HEK293 (cell line): ENCODE results near the gene TMEM128.

Experiments
- REPIN1 ChIP-seq: fragments of 450-650 bp; formaldehyde crosslinking; IDR thresholded peaks from 2 replicates; pipeline ENCODE4 v1.5.1; 2017; ENCODE audit warnings: missing biosample characterization, missing genetic modification characterization, low read depth
- WT1 ChIP-seq: fragments of 450-650 bp; formaldehyde crosslinking; IDR thresholded peaks from 2 replicates; pipeline ENCODE4 v1.5.1; 2016; ENCODE audit warnings: missing biosample characterization, missing genetic modification characterization
- ZFP69B ChIP-seq: fragments of 450-650 bp; formaldehyde crosslinking; IDR thresholded peaks from 2 replicates; pipeline ENCODE4 v1.5.1; 2016; ENCODE audit warnings: missing biosample characterization, missing genetic modification characterization
- ZNF24 ChIP-seq: fragments of 450-650 bp; formaldehyde crosslinking; IDR thresholded peaks from 2 replicates; pipeline ENCODE4 v1.5.1; 2016; ENCODE audit warnings: missing biosample characterization, missing genetic modification characterization
- ZNF423 ChIP-seq: fragments of 450-650 bp; formaldehyde crosslinking; IDR thresholded peaks from 2 replicates; pipeline ENCODE4 v1.5.1; 2016; ENCODE audit warnings: missing biosample characterization, missing genetic modification characterization
- ZNF660 ChIP-seq: fragments of 450-650 bp; IDR thresholded peaks from 2 replicates; pipeline ENCODE4 v1.5.1; 2018; ENCODE audit warnings: missing biosample characterization, mild to moderate bottlenecking, missing genetic modification characterization
- TF ChIP-seq, protein P1 (sequence below): fragments of 450-650 bp; formaldehyde crosslinking; IDR thresholded peaks from 2 replicates; pipeline ENCODE4 v1.5.1; 2016; ENCODE audit warnings: missing biosample characterization, missing genetic modification characterization
- TF ChIP-seq, protein P2 (sequence below): fragments of 450-650 bp; formaldehyde crosslinking; IDR thresholded peaks from 2 replicates; pipeline ENCODE4 v1.5.1; 2016; ENCODE audit warnings: missing biosample characterization, missing genetic modification characterization, low read depth
- TF ChIP-seq, protein P3 (sequence below): fragments of 450-650 bp; formaldehyde crosslinking; IDR thresholded peaks from 2 replicates; pipeline ENCODE4 v1.5.1; 2016; ENCODE audit warnings: missing biosample characterization, missing genetic modification characterization
- TF ChIP-seq, protein P4 (sequence below): fragments of 450-650 bp; formaldehyde crosslinking; IDR thresholded peaks from 2 replicates; pipeline ENCODE4 v1.5.1; 2016; ENCODE audit warnings: missing biosample characterization, missing genetic modification characterization
- TF ChIP-seq, protein P5 (sequence below): fragments of 450-650 bp; formaldehyde crosslinking; optimal IDR thresholded peaks from 2 replicates; pipeline ENCODE3; 2016; ENCODE audit warnings: missing biosample characterization, mild to moderate bottlenecking, missing genetic modification characterization

DNA sequence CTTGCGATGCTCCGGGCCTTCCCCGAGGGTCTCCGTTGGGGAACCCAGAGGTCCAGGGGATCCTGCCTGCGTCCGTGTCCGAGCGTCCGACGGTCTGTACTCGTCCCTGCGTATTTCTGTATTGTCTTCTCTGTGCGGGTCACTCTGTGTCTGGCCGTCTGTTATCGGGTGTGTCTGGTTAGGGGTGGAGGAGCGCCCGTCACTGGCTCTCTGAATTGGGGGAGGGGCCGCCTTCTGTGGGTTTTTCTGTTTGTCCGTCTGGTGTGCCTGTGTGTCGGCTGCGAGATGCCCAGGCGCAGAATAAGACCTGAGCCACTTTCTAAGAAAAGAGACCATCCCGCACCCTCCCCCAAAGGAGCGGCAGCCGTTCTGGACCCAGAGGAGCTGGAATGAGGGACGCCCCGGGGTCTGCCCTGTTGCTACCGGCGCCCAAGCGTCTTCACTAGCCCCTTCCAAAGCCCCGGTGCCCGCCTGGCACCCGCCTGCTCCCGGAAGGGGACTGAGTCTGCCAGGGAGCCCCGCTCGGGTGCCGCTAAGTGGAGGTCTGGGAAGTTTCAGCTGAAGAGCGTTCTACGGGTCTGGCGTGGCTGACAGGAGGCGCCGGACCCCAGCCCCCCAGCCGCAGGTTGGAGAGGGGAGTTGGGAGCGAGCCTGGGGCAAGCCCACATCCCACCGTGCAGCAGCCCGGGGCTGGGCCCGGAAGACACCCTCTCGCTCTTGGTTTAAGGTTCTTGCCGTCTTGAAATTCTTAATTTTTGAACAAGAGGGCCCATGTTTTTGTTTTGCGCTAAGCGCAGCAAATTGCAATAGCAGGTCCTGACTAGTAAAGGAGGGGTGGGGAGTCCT is 20.3 kb downstream of the TMEM128 start:
- no peak for TF ChIP-seq ZFP69B (tag by site-specific recombination)
- TF ChIP-seq, protein P1, sequence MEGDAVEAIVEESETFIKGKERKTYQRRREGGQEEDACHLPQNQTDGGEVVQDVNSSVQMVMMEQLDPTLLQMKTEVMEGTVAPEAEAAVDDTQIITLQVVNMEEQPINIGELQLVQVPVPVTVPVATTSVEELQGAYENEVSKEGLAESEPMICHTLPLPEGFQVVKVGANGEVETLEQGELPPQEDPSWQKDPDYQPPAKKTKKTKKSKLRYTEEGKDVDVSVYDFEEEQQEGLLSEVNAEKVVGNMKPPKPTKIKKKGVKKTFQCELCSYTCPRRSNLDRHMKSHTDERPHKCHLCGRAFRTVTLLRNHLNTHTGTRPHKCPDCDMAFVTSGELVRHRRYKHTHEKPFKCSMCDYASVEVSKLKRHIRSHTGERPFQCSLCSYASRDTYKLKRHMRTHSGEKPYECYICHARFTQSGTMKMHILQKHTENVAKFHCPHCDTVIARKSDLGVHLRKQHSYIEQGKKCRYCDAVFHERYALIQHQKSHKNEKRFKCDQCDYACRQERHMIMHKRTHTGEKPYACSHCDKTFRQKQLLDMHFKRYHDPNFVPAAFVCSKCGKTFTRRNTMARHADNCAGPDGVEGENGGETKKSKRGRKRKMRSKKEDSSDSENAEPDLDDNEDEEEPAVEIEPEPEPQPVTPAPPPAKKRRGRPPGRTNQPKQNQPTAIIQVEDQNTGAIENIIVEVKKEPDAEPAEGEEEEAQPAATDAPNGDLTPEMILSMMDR = no peak
- TF ChIP-seq ZNF660 (tag by site-specific recombination) = no peak
- TF ChIP-seq, protein P2, sequence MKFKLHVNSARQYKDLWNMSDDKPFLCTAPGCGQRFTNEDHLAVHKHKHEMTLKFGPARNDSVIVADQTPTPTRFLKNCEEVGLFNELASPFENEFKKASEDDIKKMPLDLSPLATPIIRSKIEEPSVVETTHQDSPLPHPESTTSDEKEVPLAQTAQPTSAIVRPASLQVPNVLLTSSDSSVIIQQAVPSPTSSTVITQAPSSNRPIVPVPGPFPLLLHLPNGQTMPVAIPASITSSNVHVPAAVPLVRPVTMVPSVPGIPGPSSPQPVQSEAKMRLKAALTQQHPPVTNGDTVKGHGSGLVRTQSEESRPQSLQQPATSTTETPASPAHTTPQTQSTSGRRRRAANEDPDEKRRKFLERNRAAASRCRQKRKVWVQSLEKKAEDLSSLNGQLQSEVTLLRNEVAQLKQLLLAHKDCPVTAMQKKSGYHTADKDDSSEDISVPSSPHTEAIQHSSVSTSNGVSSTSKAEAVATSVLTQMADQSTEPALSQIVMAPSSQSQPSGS (tag by site-specific recombination) = no peak
- no peak for TF ChIP-seq ZNF24 (tag by site-specific recombination)
- no peak for TF ChIP-seq REPIN1
- TF ChIP-seq, protein P3, sequence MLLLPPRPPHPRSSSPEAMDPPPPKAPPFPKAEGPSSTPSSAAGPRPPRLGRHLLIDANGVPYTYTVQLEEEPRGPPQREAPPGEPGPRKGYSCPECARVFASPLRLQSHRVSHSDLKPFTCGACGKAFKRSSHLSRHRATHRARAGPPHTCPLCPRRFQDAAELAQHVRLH (tag by site-specific recombination) = no peak
- TF ChIP-seq, protein P4, sequence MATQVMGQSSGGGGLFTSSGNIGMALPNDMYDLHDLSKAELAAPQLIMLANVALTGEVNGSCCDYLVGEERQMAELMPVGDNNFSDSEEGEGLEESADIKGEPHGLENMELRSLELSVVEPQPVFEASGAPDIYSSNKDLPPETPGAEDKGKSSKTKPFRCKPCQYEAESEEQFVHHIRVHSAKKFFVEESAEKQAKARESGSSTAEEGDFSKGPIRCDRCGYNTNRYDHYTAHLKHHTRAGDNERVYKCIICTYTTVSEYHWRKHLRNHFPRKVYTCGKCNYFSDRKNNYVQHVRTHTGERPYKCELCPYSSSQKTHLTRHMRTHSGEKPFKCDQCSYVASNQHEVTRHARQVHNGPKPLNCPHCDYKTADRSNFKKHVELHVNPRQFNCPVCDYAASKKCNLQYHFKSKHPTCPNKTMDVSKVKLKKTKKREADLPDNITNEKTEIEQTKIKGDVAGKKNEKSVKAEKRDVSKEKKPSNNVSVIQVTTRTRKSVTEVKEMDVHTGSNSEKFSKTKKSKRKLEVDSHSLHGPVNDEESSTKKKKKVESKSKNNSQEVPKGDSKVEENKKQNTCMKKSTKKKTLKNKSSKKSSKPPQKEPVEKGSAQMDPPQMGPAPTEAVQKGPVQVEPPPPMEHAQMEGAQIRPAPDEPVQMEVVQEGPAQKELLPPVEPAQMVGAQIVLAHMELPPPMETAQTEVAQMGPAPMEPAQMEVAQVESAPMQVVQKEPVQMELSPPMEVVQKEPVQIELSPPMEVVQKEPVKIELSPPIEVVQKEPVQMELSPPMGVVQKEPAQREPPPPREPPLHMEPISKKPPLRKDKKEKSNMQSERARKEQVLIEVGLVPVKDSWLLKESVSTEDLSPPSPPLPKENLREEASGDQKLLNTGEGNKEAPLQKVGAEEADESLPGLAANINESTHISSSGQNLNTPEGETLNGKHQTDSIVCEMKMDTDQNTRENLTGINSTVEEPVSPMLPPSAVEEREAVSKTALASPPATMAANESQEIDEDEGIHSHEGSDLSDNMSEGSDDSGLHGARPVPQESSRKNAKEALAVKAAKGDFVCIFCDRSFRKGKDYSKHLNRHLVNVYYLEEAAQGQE = no peak
- TF ChIP-seq, protein P5, sequence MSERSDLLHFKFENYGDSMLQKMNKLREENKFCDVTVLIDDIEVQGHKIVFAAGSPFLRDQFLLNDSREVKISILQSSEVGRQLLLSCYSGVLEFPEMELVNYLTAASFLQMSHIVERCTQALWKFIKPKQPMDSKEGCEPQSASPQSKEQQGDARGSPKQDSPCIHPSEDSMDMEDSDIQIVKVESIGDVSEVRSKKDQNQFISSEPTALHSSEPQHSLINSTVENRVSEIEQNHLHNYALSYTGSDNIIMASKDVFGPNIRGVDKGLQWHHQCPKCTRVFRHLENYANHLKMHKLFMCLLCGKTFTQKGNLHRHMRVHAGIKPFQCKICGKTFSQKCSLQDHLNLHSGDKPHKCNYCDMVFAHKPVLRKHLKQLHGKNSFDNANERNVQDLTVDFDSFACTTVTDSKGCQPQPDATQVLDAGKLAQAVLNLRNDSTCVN (tag by site-specific recombination) = no peak
- no peak for TF ChIP-seq ZNF423 (tag by site-specific recombination)
- no peak for TF ChIP-seq WT1 (tag by site-specific recombination)
